ENCODE measurements around the gene AFF3. TPM values are rescaled to one million over a fixed set of nuclear protein-coding genes. Genes with fewer than 3 reads are reported as not detected.

The AFF3 gene
- total and polyA plus RNA-seq, 10 of the 15 experiments (the other 5 are each of a cell fraction or from before 2014, with no cell fraction given), result 0.26 to 5.5 (median 3.0) TPM

DNA sequence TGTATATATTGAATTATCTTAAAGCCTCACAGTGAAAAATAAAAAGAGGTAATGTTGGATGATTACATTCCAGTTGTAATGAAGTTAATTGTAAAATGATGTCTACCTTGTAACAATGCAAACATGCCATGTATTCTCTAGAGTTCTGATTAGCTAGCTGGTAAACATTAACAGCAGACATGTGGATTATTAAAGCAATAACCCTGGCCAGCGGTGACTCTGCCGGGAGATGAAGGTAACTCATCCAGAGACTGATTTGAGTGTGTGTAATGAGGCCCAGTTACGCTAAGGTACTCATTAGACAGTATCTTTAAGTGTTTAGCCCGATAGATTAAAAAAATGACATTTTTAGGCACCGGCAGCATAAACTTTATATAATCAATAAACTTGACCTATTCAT, 573.0 kb downstream of the AFF3 start:
- no peak for FAIRE-seq
- ChIA-PET CTCF (no interaction called here), SMC1A (ENCODE audit: uncharacterized antibody, unreplicated experiment) (no interaction called here), RAD21 (ENCODE audit: unreplicated experiment) (no interaction called here), POLR2A (no interaction called here)
- intact Hi-C loops (cut with micrococcal nuclease; ENCODE audit: unreplicated experiment) (no loop called here), in situ Hi-C loops (cut with MboI) (loop anchor here (10.0 kb wide), 1 partner anchor 815 kb away; no protein-coding TSS in a partner anchor)
- no peak overlapping the region for H3K9ac ChIP-seq (ENCODE audit: control insufficient read depth, insufficient read depth, low read length)
- no peaks in the 10 kb centered on the region for H3K79me2 ChIP-seq (ENCODE audit: control insufficient read depth, insufficient read depth, low read length)
- no peaks in the 10 kb centered on the region for H3K36me3 ChIP-seq (ENCODE audit: control insufficient read depth in 2 of 2, insufficient read depth in 2 of 2, low read length in 1 of 2)
- H3K9me3 ChIP-seq (replicated peaks; ENCODE audit: control insufficient read depth, insufficient read depth, low read length), result no peaks in the 10 kb centered on the region
- no peak overlapping the region for H2AFZ ChIP-seq (ENCODE audit: control insufficient read depth, low read depth, low read length)
- DNase-seq (ENCODE audit: low read depth, low spot score), result no peak
- H3K4me1 ChIP-seq (ENCODE audit: control insufficient read depth, insufficient read depth, low read length), result no peaks in the 10 kb centered on the region
- no peak overlapping the region for H3K4me3 ChIP-seq
- H3K27ac ChIP-seq (ENCODE audit: control insufficient read depth, insufficient read depth), result no peak overlapping the region
- 61% methylated on average over 5 of the region's 5 CpGs for WGBS (ENCODE audit: insufficient coverage, insufficient replicate concordance, low lambda C conversion rate, missing lambda C conversion rate)
- H4K20me1 ChIP-seq (ENCODE audit: control insufficient read depth, insufficient read depth), result no peaks in the 10 kb centered on the region
- peaks cover 0 to 2% of the 10 kb centered on the region in 2 experiments; a peak in 1 of 4 replicates for H3K27me3 ChIP-seq (replicated peaks in 1 of 2; ENCODE audit: control insufficient read depth in 2 of 2, insufficient read depth in 2 of 2, low read length in 1 of 2)
- H3K4me2 ChIP-seq (ENCODE audit: control insufficient read depth, insufficient read depth), result no peak overlapping the region
- ATAC-seq, result no peak
- BruUV-seq (replicated peaks), result no TSS peak
- TF ChIP-seq HDGF (IDR thresholded peaks at IDR 0.05), result no peak
- no peak for TF ChIP-seq MAX (IDR thresholded peaks at IDR 0.05; ENCODE audit: low read depth, low read length)
- no peak for TF ChIP-seq MEF2B (IDR thresholded peaks at IDR 0.05; ENCODE audit: partially characterized antibody, poor library complexity, severe bottlenecking)
- no peak for TF ChIP-seq PML (IDR thresholded peaks at IDR 0.05; ENCODE audit: low read length)
- TF ChIP-seq KDM1A (IDR thresholded peaks at IDR 0.05; ENCODE audit: borderline replicate concordance), result no peak
- TF ChIP-seq ATF7 (IDR thresholded peaks at IDR 0.05; ENCODE audit: low read depth), result no peak
- TF ChIP-seq EGR1 (IDR thresholded peaks at IDR 0.05; ENCODE audit: borderline replicate concordance in 1 of 2, low read depth in 2 of 2, low read length in 2 of 2), result no peak
- no peak for TF ChIP-seq FOS (IDR thresholded peaks at IDR 0.05; ENCODE audit: borderline replicate concordance, extremely low read depth, insufficient read length)
- TF ChIP-seq ZBTB11 (CRISPR knock-in tag; IDR thresholded peaks at IDR 0.05), result no peak
- no peak for TF ChIP-seq WRNIP1 (IDR thresholded peaks at IDR 0.05; ENCODE audit: borderline replicate concordance, low read depth, low read length)
- TF ChIP-seq NBN (IDR thresholded peaks at IDR 0.05), result no peak
- TF ChIP-seq HSF1 (IDR thresholded peaks at IDR 0.05; ENCODE audit: low read depth, low read length), result no peak
- TF ChIP-seq, protein P1, sequence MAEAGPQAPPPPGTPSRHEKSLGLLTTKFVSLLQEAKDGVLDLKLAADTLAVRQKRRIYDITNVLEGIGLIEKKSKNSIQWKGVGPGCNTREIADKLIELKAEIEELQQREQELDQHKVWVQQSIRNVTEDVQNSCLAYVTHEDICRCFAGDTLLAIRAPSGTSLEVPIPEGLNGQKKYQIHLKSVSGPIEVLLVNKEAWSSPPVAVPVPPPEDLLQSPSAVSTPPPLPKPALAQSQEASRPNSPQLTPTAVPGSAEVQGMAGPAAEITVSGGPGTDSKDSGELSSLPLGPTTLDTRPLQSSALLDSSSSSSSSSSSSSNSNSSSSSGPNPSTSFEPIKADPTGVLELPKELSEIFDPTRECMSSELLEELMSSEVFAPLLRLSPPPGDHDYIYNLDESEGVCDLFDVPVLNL (IDR thresholded peaks at IDR 0.05; ENCODE audit: low read depth, low read length), result no peak
- no peak for TF ChIP-seq EZH2 (IDR thresholded peaks at IDR 0.05; ENCODE audit: borderline replicate concordance, control insufficient read depth, low read depth, low read length)
- TF ChIP-seq, protein P2, sequence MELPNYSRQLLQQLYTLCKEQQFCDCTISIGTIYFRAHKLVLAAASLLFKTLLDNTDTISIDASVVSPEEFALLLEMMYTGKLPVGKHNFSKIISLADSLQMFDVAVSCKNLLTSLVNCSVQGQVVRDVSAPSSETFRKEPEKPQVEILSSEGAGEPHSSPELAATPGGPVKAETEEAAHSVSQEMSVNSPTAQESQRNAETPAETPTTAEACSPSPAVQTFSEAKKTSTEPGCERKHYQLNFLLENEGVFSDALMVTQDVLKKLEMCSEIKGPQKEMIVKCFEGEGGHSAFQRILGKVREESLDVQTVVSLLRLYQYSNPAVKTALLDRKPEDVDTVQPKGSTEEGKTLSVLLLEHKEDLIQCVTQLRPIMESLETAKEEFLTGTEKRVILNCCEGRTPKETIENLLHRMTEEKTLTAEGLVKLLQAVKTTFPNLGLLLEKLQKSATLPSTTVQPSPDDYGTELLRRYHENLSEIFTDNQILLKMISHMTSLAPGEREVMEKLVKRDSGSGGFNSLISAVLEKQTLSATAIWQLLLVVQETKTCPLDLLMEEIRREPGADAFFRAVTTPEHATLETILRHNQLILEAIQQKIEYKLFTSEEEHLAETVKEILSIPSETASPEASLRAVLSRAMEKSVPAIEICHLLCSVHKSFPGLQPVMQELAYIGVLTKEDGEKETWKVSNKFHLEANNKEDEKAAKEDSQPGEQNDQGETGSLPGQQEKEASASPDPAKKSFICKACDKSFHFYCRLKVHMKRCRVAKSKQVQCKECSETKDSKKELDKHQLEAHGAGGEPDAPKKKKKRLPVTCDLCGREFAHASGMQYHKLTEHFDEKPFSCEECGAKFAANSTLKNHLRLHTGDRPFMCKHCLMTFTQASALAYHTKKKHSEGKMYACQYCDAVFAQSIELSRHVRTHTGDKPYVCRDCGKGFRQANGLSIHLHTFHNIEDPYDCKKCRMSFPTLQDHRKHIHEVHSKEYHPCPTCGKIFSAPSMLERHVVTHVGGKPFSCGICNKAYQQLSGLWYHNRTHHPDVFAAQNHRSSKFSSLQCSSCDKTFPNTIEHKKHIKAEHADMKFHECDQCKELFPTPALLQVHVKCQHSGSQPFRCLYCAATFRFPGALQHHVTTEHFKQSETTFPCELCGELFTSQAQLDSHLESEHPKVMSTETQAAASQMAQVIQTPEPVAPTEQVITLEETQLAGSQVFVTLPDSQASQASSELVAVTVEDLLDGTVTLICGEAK (IDR thresholded peaks at IDR 0.05; ENCODE audit: borderline replicate concordance), result no peak

Measured in GM12878 (cell line).